Left ventricle myocardium superior (tissue), 1 donor: ENCODE measurements around the gene TGOLN2. TPM values are rescaled to one million over a fixed set of nuclear protein-coding genes. Genes with fewer than 3 reads are reported as not detected.

Experiments
- ATAC-seq: fragments of 200-7000 bp; cut with Tn5 transposase; one replicate; pipeline ENCODE4 v1.9.1; 2020; ENCODE audit warnings: mild to moderate bottlenecking, moderate library complexity
- DNase-seq: peaks from one replicate; pipeline ENCODE4 v3.0.0-alpha.2; 2020
- intact Hi-C: fragments of 100-400 bp; cut with micrococcal nuclease; formaldehyde crosslinking; loops from one replicate; pipeline ENCODE4 v1.11.0; 2022
- total RNA-seq: library from RNA; stranded (reverse); fragmentation: NEBNext Ultra II Directional; extraction: Animal tissue kit (Norgen Biotek cat#: 25700); gene quantifications from one replicate; pipeline ENCODE4 v1.2.1, GENCODE V29; 2021
- donor health status: DM: no; HTN: yes; CAD: no; lungs with severe emphysema.

Gene TGOLN2
- total RNA-seq, 1 donor from 2014 or later: 66.9 TPM

GRCh38 chr2:85275984-85276540, 51.7 kb downstream of the TGOLN2 start:
- ATAC-seq (no peak), DNase-seq (no peak)
- intact Hi-C loops: no loop called here

- ATAC-seq (no peak), DNase-seq (no peak)
- intact Hi-C loops: no loop called here
Measured at GRCh38 chr2:85273738-85274731, 53.8 kb downstream of the TGOLN2 start.

- DNase-seq: no peak
- ATAC-seq: no peak
- intact Hi-C loops: no loop called here
Measured at GRCh38 chr2:85272357-85272756, 55.4 kb downstream of the TGOLN2 start.

GRCh38 chr2:85269959-85270358, 57.8 kb downstream of the TGOLN2 start:
- intact Hi-C loops: no loop called here
- DNase-seq (no peak), ATAC-seq (peak; percentile 62)

Other genes with a start within 250 kb of the TGOLN2 start
- gene TCF7L1, start 194.6 kb downstream of the TGOLN2 start, total RNA-seq: 7.1 TPM
- gene RETSAT, start 26.5 kb upstream of the TGOLN2 start, total RNA-seq: 31.2 TPM
- gene ELMOD3, start 26.8 kb upstream of the TGOLN2 start, total RNA-seq: 10.4 TPM
- gene CAPG, start 82.4 kb upstream of the TGOLN2 start, total RNA-seq: 6.1 TPM
- gene SH2D6, start 90.7 kb upstream of the TGOLN2 start, total RNA-seq: not detected
- gene MAT2A, start 211.2 kb upstream of the TGOLN2 start, total RNA-seq: 130 TPM
- gene GGCX, start 233.5 kb upstream of the TGOLN2 start, total RNA-seq: 28.1 TPM
- 17.1 TPM for gene VAMP8, start 249.6 kb upstream of the TGOLN2 start, total RNA-seq